Muscle layer of colon (tissue), 2 donors: ENCODE results near the gene MRGPRD.

Experiments
- H3K27ac ChIP-seq: one replicate; pipeline ENCODE4 v1.7.0; 2013; ENCODE audit warnings: low read depth, mild to moderate bottlenecking, low read length, moderate library complexity
- H3K27me3 ChIP-seq, 2 donors: one replicate each; pipeline ENCODE4 v1.7.0; 2013; ENCODE audit warnings: low read length in 2 of 2, mild to moderate bottlenecking in 2 of 2; ENCODE audit not compliant: insufficient read depth in 2 of 2, control insufficient read depth in 1 of 2
- H3K36me3 ChIP-seq: one replicate; pipeline ENCODE4 v1.7.0; 2013; ENCODE audit warnings: mild to moderate bottlenecking, low read length; ENCODE audit not compliant: insufficient read depth
- H3K4me1 ChIP-seq: one replicate; pipeline ENCODE4 v1.7.0; 2013; ENCODE audit warnings: mild to moderate bottlenecking, low read length; ENCODE audit not compliant: insufficient read depth
- H3K4me3 ChIP-seq, 2 donors: one replicate each; pipeline ENCODE4 v1.7.0; 2013; ENCODE audit warnings: low read length in 2 of 2, low read depth in 1 of 2, mild to moderate bottlenecking in 1 of 2, moderate library complexity in 1 of 2
- H3K9ac ChIP-seq: one replicate; pipeline ENCODE4 v1.7.0; 2013; ENCODE audit warnings: low read length
- H3K9me3 ChIP-seq: one replicate; pipeline ENCODE4 v1.7.0; 2013; ENCODE audit warnings: mild to moderate bottlenecking, low read length
- donor health status: abdominal sarcoma.
- donor health status: Adenocarcinoma of cecum.

MRGPRD gene

GRCh38 chr11:68930991-68931855 lies 49.6 kb downstream of the MRGPRD start:
- H3K36me3 ChIP-seq: peaks cover 55% of the 10 kb centered on the region
- no peak overlapping the region for H3K4me3 ChIP-seq
- H3K27me3 ChIP-seq: no peaks in the 10 kb centered on the region
- no peak overlapping the region for H3K9ac ChIP-seq
- peak overlapping the region; percentile 62 for H3K27ac ChIP-seq
- peaks cover 69% of the 10 kb centered on the region for H3K4me1 ChIP-seq
- no peaks in the 10 kb centered on the region for H3K9me3 ChIP-seq
